Stimulated activated CD4-positive, alpha-beta T cell treated with anti-CD3 and anti-CD28 coated beads, TNF-alpha, amount 100 ng/mL, for 1 hour (primary cell): ENCODE measurements around the gene TPP2.

Experiments used
- DNase-seq, 3 donors: peaks; one replicate each; pipeline ENCODE4 v3.0.0-alpha.2; 2020; ENCODE audit warnings: low read depth in 3 of 3, low spot score in 1 of 3

TPP2 gene

DNA sequence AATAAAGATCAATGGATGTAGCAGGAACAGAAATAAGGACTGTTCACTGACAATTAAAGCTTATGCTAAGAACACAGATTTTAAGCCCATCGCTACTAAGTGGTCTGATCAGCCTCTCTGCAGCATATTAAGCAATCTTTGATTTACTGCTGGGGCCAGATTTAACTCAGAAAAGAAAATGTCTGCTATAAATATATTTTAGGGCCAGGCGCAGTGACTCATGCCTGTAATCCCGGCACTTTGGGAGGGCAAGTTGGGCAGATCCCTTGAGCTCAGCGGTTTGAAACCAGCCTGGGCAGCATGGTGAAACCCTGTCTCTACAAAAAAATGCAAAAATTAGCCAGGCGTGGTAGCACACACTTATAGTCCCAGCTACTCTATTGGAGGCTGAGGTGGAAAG, 55.1 kb downstream of the TPP2 start:
- no peak for DNase-seq

DNA sequence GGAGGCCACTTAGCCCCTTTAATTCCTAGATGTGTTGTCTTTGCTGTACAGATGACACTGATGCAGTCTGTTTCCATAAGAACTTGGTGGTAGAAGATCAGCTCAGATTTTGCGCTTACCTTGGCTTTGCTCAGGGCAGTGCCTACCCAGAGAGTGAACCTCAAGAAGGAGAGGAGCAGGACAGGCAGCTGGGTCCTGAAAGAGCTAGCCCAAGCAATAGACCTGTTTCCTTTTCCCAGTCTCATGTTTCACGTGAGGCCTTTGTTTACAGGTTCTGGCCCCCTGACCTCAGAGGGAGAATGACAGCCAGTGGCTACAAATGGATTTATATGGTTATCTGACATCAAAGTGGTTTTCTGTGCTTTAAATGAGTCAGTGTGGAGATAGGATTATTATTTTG, 58.0 kb downstream of the TPP2 start:
- no peak for DNase-seq

DNA sequence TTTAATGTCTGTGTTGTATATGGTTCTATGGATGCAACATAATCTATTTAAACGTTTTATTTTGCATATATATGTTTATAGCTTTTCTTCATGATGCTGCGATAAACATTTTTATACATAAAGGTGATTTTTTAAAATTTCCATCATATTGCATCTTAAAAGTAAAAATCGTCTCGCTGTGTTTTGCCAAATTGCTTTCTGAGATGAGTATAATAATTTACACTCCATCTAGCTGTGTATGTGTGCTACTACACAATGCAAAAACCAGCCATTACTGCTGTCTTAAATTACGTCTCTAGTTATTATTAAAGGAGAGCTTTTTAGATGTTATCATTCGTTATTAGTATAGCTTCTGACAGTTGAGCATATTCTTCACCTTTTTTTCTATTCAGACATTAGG, 60.8 kb downstream of the TPP2 start:
- no peak for DNase-seq

DNA sequence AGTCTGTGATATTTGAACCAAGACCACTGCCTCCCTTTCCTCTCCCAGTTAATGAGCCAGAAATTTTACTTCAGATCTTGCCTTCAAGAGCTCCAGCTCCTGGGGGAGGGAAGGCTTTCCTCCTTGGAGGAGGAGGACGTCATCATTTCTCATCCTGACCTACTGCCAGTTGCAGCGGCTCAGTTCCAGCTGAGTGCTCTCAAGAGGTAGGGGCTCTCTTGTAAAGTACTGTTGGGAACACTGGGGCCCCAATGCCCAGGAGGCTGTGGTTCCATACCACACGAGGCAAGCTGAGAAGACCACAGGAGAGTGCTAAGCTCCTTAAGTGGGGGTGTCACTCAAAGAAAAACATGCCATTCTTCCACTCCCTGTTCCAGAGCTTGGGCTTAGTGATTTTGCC, 61.9 kb downstream of the TPP2 start:
- DNase-seq, result no peak

DNA sequence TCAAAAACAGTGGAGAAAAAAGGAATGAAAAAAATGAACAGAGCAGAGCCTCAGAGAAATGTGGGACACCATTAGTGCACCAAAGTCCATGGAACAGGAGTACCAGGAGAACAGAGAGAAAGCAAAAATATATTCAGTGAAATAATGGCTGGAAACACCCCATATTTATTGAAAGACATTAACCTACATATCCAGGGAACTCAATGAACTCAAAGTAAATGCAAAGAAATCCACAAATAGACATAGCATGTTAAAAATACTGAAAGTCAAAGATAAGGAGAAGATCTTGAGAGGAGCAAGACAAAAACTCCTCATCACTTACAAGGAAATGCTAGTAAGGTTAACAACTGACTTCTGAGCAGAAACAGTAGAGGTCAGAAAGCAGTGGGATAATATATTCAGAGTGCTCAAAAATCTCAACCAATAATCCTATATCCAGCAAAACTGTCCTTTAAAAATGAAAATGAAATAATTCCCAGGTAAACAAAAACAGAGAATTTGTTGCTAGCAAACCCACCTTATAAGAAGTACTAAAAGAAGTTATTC, 62.5 kb downstream of the TPP2 start:
- no peak for DNase-seq

DNA sequence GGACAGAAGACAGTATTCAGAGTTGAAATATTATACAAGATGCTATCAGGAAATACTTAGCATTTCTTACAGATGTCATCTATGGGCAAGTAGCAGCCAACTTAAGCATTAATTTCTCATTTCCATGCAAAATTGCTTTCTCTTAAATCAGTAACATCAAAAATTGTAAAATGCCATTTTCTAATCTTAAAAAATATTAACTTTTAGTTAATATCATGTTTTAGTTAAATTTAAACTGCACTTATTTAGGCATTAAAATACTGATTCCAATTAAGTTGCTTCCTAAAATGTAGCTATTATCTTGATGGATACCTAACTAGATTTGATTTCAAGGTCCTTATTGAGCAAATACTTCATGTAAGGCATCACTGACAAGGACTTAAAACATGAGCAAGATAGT, 70.2 kb downstream of the TPP2 start:
- no peak for DNase-seq

DNA sequence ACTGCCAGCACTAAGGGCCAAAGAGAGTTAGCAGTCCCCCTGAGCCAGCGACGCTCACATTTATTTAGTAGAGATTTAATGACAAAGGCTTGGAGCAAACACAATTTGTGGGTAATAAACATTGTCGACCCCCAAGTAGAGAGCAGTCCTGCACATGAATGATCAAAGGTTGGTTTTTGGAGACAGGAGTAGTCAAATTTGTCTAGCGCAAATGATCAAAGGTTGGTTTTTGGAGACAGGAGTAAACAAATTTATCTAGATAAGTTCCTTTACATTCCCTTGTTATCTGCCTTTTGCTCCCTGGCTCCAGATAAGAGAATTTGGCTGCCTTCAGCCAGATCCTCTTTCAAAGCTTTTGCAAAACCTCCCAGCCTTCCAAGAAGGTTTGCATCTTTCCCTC, 71.1 kb downstream of the TPP2 start:
- no peak for DNase-seq

DNA sequence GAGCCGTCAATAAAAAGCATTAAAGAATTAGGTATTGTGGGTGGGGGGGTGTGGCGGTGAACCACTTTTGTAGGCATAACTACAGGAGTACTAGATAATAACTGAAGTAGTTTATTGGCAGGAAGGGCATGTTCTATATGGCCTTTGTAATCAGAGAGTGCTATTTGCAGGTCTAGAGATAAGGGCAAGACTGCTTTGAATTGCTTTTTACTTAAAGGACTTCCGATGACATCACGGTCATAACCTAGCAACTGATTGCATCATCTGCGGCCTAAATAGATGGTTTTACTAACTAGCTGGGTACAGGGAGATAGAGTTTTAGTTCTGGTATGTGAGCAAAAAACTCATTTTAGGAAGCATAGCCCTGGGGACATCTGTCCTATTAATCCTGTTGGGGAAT, 73.3 kb downstream of the TPP2 start:
- DNase-seq, result no peak

DNA sequence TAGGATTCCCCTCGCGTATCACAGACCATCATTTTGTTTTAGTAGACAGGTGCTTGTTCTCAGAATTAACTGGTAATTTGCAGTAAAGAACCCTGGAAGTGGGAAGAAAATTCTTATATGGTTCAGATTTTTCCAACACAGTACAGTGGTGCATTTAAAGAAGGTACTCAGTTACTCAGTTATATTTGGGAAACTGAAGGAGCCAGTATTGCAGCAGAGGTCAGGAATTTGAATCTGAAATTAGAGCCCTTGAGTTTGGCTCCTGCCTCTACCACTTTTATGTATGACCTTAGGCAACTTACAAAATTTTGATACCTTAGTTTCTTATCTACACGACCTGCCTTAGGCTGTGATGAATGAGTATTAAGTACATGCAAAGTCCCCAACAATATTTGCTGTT, 78.3 kb downstream of the TPP2 start:
- DNase-seq, result no peak

DNA sequence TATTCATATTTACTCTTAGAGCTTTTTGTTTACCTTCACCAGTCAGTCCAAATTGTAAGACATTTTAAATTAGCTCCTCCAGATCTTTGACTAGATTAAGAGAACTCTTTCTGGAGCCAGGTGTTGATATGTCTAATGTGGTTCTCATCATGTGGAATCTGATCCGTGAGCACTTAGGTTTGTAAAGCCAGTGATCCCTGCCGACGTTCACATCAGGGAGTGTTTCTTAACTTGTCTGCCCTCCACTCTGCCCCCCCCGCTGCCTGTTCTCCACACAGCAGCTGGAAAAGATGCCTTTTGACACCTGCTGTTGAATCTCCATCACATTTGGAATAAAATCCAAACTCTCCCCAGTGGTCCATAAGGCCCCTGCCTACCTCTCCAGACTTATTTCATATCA, 80.3 kb downstream of the TPP2 start:
- DNase-seq, result no peak

DNA sequence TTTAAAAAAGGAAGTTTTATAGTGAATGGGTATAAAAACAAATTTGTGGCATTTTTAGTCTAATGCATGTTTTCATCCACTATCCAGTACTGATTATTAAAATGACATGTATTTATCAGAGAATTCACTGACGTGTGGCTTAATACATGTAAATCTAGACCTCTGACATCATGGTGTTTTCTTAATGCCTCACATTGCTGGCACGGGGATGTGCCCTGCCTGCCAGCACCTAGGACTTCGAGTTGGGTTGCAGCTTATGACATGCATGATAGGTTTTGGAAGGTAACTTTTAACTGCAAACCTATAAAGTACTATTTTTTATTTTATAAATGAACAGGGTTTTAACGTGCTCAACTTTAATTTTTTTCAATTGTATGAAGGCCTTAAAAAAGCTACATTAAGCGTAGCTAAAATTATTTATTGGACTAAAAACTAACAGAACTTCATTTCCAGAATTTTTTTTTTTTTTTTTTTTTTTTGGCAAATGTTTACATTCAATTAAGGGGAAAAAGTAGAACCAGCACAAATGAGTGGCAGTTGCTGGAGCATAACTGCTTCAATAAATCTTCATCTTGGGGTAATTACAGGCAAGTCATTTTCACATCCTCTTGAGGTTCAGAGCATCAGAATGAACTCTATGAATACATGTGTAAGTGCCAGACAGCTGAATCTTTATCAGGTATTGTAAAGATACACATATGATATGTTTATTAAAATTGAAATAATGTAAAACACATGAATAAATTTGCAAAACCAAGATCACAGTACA, 81.7 kb downstream of the TPP2 start:
- no peak for DNase-seq

DNA sequence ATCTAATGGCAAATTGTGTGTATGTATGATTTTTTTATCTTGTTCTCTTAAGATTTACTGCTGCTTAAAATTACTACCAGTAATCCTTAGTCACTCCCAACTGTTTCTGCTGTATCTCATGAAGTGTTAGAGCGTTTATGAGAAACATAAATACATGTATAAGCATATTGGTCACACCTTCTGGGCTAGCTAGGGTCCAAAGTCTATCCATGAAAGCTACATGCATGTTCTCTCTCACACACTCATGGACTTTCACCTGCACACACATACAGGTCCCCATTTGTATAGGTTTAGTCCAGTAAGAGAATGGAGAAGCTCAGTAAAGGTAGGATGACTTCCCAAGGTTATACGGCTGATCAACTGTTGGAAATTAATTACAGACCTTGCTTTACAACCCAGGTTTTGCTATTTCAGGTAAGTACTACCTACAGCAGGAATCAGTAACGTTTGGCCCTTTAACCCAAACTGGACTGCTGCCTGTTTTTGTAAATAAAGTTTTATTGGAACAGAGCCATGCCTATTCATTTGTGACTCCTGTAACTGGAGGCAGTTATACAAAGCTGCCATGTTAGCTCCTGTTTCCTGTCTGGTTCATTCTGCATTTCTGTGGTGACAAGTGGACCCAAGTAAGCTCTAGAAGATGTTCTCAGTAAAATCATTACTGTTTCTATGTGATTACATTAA, 82.8 kb downstream of the TPP2 start:
- DNase-seq, result no peak

DNA sequence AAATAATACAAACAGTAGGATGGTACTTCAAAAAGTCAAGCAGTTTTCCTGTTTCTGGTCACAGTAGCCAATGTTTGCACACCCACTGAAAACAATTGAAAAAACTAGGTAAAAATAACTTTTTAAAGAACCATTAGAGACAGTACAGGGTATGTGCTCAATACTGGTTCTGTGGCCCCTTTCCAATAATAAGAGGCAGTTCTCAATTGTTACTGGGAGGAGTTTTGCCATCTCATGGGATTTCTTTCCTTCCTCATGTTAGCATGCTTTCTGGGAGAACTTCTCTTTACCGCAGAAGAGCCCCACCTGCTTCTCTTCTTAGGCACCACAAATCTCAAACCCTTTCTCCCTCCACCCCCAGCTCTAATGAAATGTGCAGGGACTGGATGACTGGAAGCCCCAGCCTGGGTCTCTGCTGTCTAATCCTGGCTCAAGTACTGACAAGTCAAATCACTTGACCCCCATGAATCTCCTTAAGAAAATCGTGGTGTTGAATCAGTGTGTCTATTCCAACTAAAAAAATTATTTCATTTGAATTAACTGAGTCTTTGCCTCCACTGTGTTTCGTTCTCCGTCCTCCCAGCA, 83.4 kb downstream of the TPP2 start:
- DNase-seq, result no peak

DNA sequence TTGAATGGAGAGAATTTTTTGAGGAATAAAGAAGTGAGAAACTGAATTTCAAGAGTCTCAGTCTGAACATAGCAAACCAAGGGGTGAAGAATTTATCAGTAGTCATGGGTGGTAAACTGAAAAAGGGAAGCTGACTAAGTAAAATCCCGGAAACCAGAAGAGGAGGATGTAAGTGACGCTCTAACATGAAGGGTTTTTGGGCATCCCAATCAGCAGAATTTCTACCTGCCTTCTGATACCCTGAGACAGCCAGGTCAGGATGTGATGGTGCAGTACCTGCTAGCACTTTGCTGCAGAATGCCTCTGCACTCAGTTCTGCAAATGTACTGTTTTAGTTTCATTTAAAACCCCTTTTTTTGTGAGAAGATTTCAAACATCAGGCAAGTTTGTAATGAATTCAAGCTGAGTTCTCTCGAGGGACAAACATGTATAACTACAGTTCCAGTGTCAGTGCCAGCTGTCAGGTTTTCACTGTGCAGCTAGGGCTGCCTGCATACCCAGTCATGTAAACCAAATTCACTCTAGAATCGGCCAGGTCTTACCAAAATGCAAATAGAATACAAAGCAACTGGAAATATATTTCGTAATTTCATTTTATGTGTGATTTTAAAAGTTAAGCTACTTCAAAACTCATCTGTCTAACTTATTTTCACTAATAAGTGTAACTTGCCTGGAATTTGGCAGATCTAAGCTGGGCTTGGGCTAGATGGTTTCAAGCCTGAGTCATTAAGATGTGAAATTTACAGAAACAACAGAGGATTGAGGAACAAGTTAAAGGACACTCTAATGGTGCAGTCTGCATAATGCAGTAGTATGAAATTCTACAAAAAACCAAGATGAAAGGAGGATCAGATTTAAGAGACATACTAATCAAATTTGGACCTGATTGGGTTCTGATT, 84.3 kb downstream of the TPP2 start:
- no peak for DNase-seq

DNA sequence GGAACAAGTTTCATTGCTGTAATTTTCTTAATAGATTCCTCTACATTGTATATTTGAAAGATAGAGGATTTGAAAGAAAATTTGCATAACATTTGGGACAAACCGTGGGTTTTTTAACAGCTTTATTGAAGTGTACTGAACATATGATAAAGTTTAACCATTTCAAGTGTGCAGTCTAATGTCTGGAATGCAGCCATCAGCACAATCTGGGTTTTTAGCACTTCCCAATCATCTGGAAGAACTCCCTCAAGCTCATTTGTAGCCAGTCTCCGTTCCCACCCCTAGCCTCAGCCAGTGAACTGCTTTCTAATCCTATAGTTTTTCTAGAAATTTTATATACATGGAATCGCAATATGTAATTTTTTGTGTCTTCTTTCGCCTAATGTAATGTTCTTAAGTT, 85.4 kb downstream of the TPP2 start:
- DNase-seq, result no peak

DNA sequence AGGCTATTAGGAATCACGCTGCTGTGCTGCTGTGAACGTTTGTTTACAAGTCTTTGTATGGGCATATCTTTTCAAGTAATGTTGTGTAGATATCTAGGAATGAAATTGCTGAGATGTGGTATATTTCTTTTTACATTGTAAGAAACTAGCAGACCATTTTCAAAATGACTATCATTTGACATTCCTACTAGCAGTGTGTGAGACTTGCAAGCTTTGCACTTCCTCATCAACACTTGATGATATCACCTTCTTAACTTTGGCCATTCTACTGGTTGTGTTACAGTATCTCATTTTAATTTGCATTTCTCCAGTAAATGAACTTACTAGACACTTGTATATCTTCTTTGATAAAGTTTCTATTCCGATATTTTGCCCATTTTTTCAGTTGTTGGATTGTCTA, 85.9 kb downstream of the TPP2 start:
- no peak for DNase-seq

DNA sequence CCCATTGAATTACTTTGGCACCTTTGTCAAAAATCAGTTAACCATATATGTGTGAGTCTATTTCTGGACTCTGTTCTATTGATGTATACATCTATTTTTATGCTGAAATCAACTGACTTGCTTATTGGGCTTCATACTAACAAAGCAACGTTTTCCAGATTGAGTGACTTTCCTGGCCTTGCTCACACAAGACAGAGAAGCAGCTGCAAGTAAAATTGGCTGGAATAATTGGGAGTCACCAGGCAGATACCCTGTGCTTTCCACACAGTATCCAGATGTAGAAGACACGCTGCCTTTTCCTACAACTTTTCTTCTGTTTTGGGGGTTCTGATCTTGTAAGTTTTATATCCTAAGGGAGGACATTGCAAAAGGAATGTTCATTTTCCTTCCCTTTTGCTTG, 86.9 kb downstream of the TPP2 start:
- no peak for DNase-seq

DNA sequence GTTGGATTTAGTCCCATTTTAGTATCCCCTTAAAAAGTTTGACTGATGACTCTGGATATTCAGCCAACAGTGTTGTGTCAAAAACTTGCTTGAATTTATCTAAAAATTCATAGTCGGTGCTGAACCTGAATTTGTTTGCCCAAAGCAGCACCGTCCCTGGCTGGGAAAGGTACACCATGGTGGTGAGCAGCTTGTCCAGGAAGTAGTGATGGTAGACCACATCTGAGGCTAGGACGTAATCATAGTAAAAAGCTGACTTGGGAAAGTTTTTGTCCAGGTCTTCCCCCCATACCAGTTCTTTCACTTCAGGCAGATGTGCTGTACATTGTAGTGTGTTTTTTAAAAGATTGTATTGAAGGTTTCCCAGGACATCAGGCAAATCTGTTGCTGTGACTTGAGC, 89.2 kb downstream of the TPP2 start:
- DNase-seq, result no peak

DNA sequence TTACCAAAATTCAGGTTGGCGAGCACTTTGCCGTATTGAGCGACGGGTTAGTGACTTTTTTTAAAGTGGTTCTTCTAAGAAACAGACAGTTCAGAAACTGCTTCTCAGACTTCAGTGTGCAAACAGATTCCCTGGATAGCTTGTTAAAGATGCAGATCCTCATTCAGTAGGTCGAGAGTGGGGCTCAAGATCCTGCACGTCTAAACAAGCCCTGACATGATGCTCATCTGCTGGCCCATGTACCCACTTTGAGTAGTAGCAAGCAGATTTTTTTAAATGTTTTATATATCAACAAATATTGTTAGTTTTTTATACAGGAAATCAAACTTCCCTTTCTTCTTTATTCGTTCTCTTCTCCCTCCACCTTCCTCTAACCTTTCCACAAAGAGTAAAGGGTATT, 90.7 kb downstream of the TPP2 start:
- DNase-seq, result no peak

DNA sequence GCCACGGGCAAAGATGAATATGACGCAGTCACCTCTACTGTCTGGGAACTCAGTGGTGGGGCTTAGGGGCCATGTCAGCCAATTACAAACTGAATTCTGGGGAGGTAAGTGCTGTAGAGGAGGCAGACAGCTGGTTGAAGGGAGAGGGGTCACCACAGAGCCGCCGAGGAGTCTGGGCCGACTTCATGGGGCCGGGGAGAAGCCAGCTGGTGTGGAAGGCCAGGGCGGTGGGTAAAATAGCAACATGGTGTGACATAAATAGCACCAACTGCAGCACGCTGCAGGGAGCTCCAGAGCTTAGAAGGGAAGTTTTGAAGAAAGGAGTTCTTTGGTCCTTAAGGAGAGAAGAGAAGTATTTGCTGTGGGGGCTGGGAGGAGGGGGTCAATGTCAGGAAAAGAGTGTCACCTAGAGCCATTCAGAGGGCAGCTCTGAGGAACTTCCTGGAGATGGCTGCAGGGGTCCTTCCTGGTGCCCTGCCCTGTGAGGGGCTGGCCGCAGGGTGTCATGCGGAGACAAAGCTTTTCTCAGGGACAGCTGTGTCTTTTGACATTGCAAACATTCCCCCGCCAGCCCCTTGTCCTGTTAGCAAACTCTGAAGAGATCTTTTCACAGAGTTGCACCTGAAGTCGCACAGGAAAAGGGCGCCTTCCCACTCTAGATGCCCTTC, 91.7 kb downstream of the TPP2 start:
- DNase-seq, result no peak

DNA sequence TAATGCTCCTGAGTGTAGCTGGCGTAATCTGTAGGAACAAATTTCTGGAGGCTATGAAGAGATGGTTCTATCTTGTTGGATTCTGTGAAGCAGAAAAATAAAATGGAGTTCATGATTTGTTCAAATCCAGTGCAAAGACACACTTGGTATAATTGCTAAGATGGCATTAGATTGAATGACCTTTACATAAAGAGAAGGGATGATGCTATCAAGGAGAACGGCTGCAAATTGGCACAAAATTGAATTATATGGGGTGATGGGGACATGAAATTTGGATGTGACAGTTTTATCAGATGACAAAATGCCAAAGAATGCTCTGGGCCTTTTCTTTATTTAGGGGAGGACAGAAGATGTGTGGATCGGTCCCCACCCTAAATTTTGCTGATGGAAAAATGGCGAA, 94.1 kb downstream of the TPP2 start:
- no peak for DNase-seq
